NCI-H2107 (cell line): ENCODE results near the gene KRT14.
"Not testable (repeated sequence)": the region's sequence is repeated elsewhere in the genome, so short reads cannot be mapped to it uniquely, and the experiment has no call there.

Experiments used
- DNase-seq: peaks from one replicate; lab custom pipeline; 2025; lab: John Stamatoyannopoulos, UW

Gene KRT14

DNA sequence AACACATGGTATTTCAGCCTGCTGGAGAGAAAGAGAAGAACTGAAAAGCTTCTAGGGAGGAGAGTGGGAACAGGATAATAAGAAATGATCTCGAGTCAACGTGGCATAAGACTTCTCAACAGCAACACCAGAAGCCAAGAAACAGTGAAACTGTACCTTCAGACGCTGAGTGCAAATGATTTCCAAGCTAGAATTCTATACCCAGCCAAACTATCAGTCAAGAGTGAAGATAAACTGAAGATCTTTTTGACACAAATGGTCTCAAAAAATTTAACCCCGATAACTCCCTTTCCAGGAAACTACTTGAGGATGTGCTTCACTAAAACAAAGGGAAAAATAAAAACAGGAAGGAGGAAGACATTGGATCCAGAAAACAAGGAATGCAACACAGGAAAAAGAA lies 20.2 kb upstream of the KRT14 start:
- DNase-seq: not testable (repeated sequence)

GRCh38 chr17:41602524-41602923 lies 15.8 kb upstream of the KRT14 start:
- DNase-seq: no peak

- DNase-seq: no peak
These were observed 13.6 kb upstream of the KRT14 start for GRCh38 chr17:41600318-41600717.

GRCh38 chr17:41599680-41600079 lies 13.0 kb upstream of the KRT14 start:
- DNase-seq: no peak

DNA sequence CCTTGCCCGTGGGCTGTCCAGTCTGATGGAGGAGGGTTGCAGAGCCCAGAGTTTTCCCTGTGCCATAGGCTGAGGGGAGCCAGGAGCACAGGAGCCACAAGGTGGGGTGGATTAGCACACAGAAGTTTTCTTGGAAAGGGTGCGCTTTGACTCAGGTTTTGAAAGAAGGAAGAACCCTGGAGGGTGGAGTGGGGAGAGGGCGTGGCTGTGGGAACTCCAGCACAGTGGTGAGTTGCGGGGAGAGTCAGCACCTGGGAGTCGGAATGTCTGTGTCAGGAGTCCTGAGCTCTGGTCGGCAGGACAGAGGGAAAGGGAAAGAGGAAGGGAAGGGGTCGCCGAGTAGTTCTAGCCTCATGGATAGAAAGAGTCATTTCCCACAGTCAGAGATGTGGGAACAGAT lies 8.9 kb upstream of the KRT14 start:
- no peak for DNase-seq

- no peak for DNase-seq
These were observed 7.7 kb upstream of the KRT14 start for GRCh38 chr17:41594363-41594915.

DNA sequence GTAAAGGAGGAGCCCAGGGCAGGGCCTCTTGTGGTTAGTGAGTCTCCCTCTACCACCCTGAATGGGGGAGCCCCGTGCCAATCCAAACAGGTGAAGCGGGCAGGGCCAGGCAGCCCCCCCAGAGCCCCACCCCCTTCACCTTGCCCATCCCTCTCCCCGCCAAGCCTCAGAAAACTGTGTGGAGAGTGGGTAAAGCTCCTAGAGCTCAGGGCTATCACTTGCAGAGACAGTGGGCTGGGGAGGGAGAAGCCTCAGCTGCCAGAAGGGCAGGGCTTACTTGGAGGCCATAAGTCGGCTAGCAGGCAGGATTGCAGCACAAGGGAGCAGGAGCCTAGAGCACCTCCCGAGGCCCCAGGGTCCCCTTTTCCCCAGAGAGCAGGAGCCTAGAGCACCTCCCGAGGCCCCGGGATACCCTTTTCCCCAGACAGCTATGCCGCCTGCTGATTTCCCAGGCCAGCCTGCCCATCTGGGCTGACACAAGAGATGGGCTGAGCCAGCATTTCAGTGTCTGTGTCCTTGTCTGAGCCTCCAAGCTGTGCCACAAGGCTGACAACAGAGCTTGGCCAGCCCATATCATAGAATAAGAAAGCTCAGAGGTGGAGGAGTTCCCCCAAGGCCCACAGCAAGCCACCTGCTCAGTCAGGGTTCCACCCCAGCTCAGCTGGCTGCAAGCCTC lies 6.7 kb upstream of the KRT14 start:
- DNase-seq: no peak

DNA sequence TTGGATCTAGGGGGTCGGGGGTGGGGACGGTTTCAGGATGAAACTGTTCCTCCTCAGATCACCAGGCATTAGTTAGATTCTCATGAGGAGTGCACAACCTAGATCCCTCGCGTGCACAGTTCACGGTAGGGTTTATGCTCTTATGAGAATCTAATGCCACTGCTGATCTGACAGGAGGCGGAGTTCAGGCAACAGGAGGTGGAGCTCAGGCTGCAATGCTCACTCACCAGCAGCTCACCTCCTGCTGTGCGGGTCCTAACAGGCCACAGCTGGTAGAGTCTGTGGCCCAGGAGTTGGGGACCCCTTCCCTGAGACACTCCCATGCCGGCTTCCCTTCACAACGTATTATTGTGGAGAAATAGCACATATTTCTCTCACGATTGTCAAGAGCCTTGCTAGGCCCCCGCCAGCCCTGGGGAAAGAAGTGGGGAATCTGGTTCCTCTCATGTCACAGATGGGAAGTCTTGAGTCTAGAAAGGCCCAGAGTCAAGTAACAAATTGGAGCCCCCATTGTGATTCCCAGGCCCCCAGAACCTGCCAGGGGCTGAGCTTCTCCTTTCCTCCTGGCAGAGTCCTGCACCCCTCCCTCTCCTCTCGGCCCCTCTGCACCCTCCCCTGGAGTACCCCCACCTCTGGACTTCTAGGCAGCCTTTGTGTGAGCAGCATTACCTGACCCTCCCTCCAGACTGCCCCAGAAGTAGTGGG lies 6.1 kb upstream of the KRT14 start:
- DNase-seq: no peak

- no peak for DNase-seq
These were observed 2.6 kb upstream of the KRT14 start for GRCh38 chr17:41589301-41589700.

- DNase-seq: no peak
These were observed 1.6 kb upstream of the KRT14 start for GRCh38 chr17:41588126-41588810.

DNA sequence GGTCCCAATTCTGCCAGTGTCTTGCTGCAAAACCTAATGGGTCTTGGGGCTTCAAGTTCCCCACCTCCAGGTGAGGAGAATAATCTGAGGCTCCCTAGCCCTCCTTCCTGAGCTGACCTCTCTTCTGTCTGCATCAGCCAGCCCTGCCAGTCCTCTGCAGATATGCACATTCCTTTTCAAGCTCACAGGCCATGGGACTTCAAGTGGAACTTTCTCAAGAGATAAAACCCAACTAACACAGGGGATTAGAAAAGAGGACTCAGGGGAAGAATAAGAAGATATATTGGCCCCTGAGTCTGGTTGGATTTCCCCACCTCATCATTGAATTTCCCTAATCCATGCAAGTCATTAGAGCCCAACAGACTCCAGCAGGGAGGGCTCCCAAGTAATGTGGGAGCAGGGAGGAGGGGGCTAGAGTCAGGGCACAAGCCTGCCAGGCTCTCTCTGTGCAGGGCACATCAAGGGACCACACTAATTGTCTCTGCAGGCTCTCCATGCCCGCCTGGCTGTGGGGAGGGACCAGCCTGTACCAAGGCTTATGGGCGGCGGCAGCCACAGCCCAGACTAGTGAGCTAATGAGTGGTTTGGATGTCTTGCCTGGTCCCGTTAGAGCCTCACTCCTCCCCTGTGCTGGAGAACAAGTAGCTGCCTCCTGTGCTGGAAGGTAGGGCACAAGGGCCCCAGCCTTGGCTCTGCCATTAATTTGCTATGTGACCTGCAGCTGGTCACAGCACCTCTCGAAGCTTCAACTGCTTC lies 1.2 kb downstream of the KRT14 start:
- DNase-seq: no peak

DNA sequence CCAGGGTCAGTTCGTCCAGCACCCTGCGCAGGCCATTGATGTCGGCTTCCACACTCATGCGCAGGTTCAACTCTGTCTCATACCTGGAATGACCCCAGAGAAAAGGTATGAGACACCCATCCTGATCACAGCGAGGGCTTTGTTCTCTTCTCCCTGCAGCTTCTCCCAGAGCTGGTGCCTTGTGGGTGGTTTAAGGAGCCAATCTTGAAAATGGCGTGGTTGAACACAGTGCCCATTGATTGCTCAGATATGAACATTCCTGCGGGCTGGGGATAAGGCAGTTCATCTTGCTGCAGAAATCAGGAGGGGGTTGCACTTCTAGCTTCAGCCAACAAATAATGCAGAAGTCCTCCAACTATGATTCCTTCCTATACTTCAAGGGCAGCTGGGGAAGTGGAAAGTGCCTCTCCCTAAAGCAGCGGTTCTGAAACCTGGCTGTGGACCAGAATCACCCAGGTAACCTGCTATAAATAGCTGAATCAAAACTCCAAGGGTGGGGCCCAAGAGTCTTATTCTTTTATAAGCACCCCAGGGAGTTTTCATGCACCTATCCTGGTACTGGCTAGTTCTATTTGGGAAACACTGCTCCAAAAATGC lies 2.3 kb downstream of the KRT14 start:
- DNase-seq: not testable (repeated sequence)

DNA sequence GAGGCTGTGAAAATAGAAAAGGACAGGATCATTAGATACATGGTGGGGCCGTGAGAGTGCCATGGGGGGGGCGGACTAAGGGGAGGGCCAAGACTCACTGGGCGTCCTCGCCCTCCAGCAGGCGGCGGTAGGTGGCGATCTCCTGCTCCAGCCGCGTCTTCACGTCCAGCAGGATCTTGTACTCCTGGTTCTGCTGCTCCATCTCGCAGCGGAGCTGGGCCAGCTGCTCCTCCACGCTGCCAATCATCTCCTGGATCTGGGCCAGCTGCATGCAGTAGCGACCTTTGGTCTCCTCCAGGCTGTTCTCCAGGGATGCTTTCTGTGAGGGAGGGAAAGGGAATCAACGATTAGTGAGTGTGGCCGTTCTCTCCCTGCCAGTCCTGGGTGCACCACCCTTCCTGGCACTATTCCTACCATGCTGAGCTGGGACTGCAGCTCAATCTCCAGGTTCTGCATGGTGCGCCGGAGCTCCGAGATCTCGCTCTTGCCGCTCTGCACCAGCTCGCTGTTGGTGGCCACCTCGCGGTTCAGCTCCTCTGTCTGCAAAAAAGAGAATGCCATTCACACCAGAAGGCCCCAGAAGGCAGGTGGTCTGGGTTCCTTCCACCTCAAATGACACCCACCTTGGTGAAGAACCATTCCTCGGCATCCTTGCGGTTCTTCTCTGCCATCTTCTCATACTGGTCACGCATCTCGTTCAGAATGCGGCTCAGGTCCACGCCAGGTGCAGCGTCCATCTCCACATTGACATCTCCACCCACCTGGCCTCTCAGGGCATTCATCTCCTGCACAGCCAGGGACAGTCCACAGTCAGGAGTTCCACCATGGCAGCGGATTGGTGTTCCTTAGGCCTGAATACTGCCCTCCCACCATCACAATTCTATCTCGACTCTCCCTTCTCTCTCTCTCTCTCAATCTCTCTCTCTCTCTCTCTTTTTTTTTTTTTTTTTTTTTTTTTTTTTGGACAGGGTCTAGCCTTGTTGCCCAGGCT lies 3.3 kb downstream of the KRT14 start:
- DNase-seq: no peak

- not testable (repeated sequence) for DNase-seq
These were observed 4.4 kb downstream of the KRT14 start for GRCh38 chr17:41582061-41582968.

- no peak for DNase-seq
These were observed 5.2 kb downstream of the KRT14 start for GRCh38 chr17:41581366-41582060.

- no peak for DNase-seq
These were observed 5.9 kb downstream of the KRT14 start for GRCh38 chr17:41580687-41581365.

- DNase-seq: no peak
These were observed 6.5 kb downstream of the KRT14 start for GRCh38 chr17:41580244-41580575.

GRCh38 chr17:41579484-41580243 lies 7.0 kb downstream of the KRT14 start:
- peak; percentile 85 for DNase-seq
